GM21717 (cell line): ENCODE data around the gene NEDD1.

Experiments used
- ATAC-seq: cut with Tn5 transposase; IDR thresholded peaks from one replicate; pipeline ENCODE4 v1.9.1; 2021; ENCODE audit warnings: mild to moderate bottlenecking, moderate library complexity; ENCODE audit not compliant: unreplicated experiment

NEDD1 gene

GRCh38 chr12:96897421-96897820 lies 9.6 kb upstream of the NEDD1 start:
- ATAC-seq: no peak

- no peak for ATAC-seq
Measured at GRCh38 chr12:96901175-96901574, 5.9 kb upstream of the NEDD1 start.

GRCh38 chr12:96902076-96902475 lies 5.0 kb upstream of the NEDD1 start:
- no peak for ATAC-seq

GRCh38 chr12:96906498-96906848 lies 584 bp upstream of the NEDD1 start:
- no peak for ATAC-seq

GRCh38 chr12:96907671-96908422 lies 790 bp downstream of the NEDD1 start:
- ATAC-seq: peak; percentile 46

GRCh38 chr12:96908423-96908675 lies 1.3 kb downstream of the NEDD1 start:
- ATAC-seq: no peak

- ATAC-seq: no peak
Measured at GRCh38 chr12:96912261-96912660, 5.2 kb downstream of the NEDD1 start.

GRCh38 chr12:96912943-96913342 lies 5.9 kb downstream of the NEDD1 start:
- no peak for ATAC-seq

- no peak for ATAC-seq
Measured at GRCh38 chr12:96919510-96920210, 12.6 kb downstream of the NEDD1 start.

GRCh38 chr12:96948782-96949181 lies 41.7 kb downstream of the NEDD1 start:
- peak; percentile 68 for ATAC-seq

GRCh38 chr12:96979532-96979931 lies 72.5 kb downstream of the NEDD1 start:
- no peak for ATAC-seq

- ATAC-seq: no peak
Measured at GRCh38 chr12:96980991-96981414, 73.9 kb downstream of the NEDD1 start.

GRCh38 chr12:96981911-96982310 lies 74.9 kb downstream of the NEDD1 start:
- no peak for ATAC-seq

- no peak for ATAC-seq
Measured at GRCh38 chr12:96982671-96983070, 75.6 kb downstream of the NEDD1 start.

- peak; percentile 79 for ATAC-seq
Measured at GRCh38 chr12:96985515-96986362, 78.7 kb downstream of the NEDD1 start.

GRCh38 chr12:96986883-96987523 lies 79.9 kb downstream of the NEDD1 start:
- ATAC-seq: no peak

- no peak for ATAC-seq
Measured at GRCh38 chr12:96988919-96989318, 81.9 kb downstream of the NEDD1 start.

- ATAC-seq: no peak
Measured at GRCh38 chr12:96989916-96990315, 82.9 kb downstream of the NEDD1 start.

GRCh38 chr12:96994900-96995299 lies 87.8 kb downstream of the NEDD1 start:
- ATAC-seq: no peak

- no peak for ATAC-seq
Measured at GRCh38 chr12:96995861-96996260, 88.8 kb downstream of the NEDD1 start.

- no peak for ATAC-seq
Measured at GRCh38 chr12:96997797-96998484, 90.9 kb downstream of the NEDD1 start.
